Adipocyte (in vitro differentiated cells): ENCODE data around the gene CRYBB2.
"Not testable (repeated sequence)": the region's sequence is repeated elsewhere in the genome, so short reads cannot be mapped to it uniquely, and the experiment has no call there.

ENCODE experiments used
- DNase-seq: peaks from one replicate; pipeline ENCODE4 v3.0.0-alpha.2; 2015; ENCODE audit warnings: low read depth
- H3K27me3 ChIP-seq: replicated peaks from 2 replicates; pipeline ENCODE4 v1.7.0; 2013; ENCODE audit warnings: mild to moderate bottlenecking, low read length, moderate library complexity; ENCODE audit not compliant: control insufficient read depth, insufficient read depth
- H3K36me3 ChIP-seq: 2 replicates; pipeline ENCODE4 v1.7.0; 2013; ENCODE audit warnings: low read length, mild to moderate bottlenecking, moderate library complexity; ENCODE audit not compliant: control insufficient read depth, insufficient read depth, severe bottlenecking
- H3K4me1 ChIP-seq: 2 replicates; pipeline ENCODE4 v1.7.0; 2013; ENCODE audit warnings: mild to moderate bottlenecking, low read length, moderate library complexity; ENCODE audit not compliant: control insufficient read depth, insufficient read depth
- H3K4me3 ChIP-seq: 2 replicates; pipeline ENCODE4 v1.7.0; 2013; ENCODE audit warnings: mild to moderate bottlenecking, low read length, moderate library complexity
- H3K9ac ChIP-seq: 2 replicates; pipeline ENCODE4 v1.7.0; 2013; ENCODE audit warnings: mild to moderate bottlenecking, low read length, moderate library complexity
- H3K9me3 ChIP-seq: 2 replicates; pipeline ENCODE4 v1.7.0; 2013; ENCODE audit warnings: mild to moderate bottlenecking, low read length, moderate library complexity; ENCODE audit not compliant: control insufficient read depth

CRYBB2 gene

GRCh38 chr22:25213221-25213620 lies 6.2 kb upstream of the CRYBB2 start:
- Histone ChIP-seq H3K27me3 (peaks cover 7% of the 10 kb centered on the region), H3K4me3 (no peak overlapping the region), H3K4me1 (no peaks in the 10 kb centered on the region), H3K9me3 (peaks cover 8% of the 10 kb centered on the region), H3K9ac (no peak overlapping the region), H3K36me3 (no peaks in the 10 kb centered on the region)
- DNase-seq, result no peak

DNA sequence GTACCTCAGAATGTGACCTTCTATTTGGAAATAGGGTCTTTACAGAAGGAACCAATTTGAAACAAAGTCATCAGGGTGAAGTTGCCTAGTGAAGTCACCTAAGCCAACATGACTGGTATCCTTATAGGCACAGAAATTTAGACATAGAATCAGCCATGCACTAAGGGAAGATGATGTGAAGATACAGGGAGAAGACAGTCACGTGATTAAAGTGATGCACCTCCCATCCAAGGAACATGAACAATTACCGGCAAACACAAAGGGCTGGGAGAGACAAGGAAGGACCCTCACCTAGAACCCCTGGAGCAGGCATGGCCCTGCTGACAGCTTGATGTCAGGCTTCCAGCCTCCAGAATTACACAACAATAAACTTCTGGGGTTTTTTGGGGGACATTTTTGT lies 3.2 kb upstream of the CRYBB2 start:
- no peaks in the 10 kb centered on the region for H3K4me1 ChIP-seq
- no peak for DNase-seq
- H3K4me3 ChIP-seq, result no peak overlapping the region
- H3K9ac ChIP-seq, result no peak overlapping the region
- peaks cover 8% of the 10 kb centered on the region for H3K9me3 ChIP-seq
- no peaks in the 10 kb centered on the region for H3K36me3 ChIP-seq
- peaks cover 28% of the 10 kb centered on the region for H3K27me3 ChIP-seq

GRCh38 chr22:25219948-25220442 lies 556 bp downstream of the CRYBB2 start:
- Histone ChIP-seq H3K27me3 (peaks cover 51% of the 10 kb centered on the region), H3K36me3 (no peaks in the 10 kb centered on the region), H3K9me3 (no peaks in the 10 kb centered on the region), H3K9ac (no peak overlapping the region), H3K4me3 (no peak overlapping the region), H3K4me1 (no peaks in the 10 kb centered on the region)
- DNase-seq, result no peak

DNA sequence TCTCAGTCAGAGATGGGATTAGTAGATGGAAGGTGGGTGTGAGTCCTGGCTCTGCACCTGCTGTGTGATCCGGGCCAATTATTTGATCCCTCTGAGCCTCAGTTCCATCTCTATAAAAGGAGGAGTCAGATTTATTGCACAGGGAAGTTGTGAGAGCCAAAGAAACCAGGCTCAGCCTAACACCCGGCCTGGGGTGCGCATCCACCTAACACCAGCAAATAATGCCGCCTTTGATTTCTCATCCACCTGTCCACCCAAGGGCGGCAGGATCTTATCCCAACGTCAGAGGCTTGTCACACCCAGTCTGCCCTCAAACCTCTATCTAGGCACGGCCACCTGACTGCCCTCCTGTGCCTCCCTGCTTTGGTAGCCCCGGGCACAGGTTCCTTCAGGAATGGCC lies 2.4 kb downstream of the CRYBB2 start:
- DNase-seq, result no peak
- Histone ChIP-seq H3K9me3 (no peaks in the 10 kb centered on the region), H3K4me1 (no peaks in the 10 kb centered on the region), H3K27me3 (peaks cover 55% of the 10 kb centered on the region), H3K4me3 (no peak overlapping the region), H3K9ac (no peak overlapping the region), H3K36me3 (no peaks in the 10 kb centered on the region)

DNA sequence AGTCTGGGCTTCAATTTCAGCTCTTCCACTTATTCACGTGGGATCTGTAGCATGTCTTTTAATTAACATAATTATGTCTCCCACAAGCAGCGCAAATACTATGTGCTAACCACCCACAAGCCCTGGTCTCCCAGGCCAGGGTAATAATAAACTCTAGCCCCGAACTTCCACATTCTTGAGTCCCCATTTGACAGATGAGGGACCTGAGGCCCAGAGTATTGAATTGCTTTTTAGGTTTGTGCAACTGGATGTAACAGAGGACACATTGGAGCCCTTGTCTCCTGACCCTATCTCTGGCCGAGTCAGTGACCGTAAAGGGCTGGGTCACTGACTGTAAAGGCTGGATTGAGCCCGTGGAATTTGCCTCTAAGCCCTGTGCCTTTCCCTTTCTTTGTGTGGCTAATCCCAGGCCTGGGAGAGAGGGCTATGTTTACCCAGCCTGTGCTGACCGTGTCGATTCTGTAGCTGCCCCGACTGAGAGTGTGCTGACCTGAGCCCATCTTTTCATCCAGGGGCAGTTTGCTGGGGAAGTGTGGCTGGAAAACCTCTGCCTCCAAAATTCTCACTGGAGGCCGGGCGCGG lies 3.9 kb downstream of the CRYBB2 start:
- Histone ChIP-seq H3K4me3 (no peak overlapping the region), H3K9me3 (no peaks in the 10 kb centered on the region), H3K9ac (no peak overlapping the region), H3K27me3 (peaks cover 55% of the 10 kb centered on the region), H3K4me1 (no peaks in the 10 kb centered on the region), H3K36me3 (no peaks in the 10 kb centered on the region)
- no peak for DNase-seq

DNA sequence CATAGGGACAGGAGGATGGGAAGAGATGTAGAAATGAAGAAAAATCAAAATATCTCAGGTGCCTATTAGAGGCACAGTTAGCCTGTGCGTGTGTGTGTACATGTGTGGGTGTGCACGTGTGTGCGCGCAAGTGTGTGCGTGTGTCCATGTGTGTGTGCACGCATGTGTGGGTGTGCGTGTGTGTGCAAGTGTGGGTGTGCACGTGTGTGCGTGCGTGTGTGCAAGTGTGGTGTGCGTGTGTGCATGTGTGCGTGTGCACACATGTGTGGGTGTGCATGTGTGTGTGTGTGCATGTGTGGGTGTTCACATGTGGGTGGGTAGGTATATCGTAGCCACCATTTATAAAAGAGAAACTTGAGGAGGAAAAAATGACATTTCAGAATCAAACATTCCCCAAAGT lies 9.4 kb downstream of the CRYBB2 start:
- no peak overlapping the region for H3K4me3 ChIP-seq
- H3K9me3 ChIP-seq, result no peaks in the 10 kb centered on the region
- peaks cover 14% of the 10 kb centered on the region for H3K27me3 ChIP-seq
- H3K4me1 ChIP-seq, result no peaks in the 10 kb centered on the region
- H3K9ac ChIP-seq, result no peak overlapping the region
- no peaks in the 10 kb centered on the region for H3K36me3 ChIP-seq
- no peak for DNase-seq

- H3K4me3 ChIP-seq, DNase-seq, H3K27me3 ChIP-seq, H3K36me3 ChIP-seq, H3K9me3 ChIP-seq, H3K9ac ChIP-seq, H3K4me1 ChIP-seq: not testable (repeated sequence)
Observed at GRCh38 chr22:25230760-25231159, 11.3 kb downstream of the CRYBB2 start.

DNA sequence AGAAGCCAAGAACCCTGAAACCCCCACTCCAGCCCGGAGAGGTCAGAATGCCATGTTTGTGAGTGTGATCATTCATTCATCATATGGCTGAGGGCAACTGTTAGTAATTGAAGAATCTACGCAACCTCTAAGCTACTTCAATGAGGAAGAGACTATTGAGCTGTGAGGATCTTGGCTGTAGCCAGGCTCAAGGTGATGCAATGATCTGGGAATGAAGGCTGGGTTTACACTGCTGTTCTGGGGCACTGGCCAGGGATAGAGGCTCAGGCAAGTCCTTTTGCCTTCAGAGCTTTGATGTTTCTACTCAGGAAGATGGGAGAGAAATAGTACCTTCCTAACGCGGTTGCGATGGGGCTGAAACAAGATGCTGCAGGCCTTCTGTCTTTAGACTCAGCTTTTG lies 12.9 kb downstream of the CRYBB2 start:
- Histone ChIP-seq H3K9ac (no peak overlapping the region), H3K27me3 (peaks cover 15% of the 10 kb centered on the region), H3K4me3 (no peak overlapping the region), H3K9me3 (no peaks in the 10 kb centered on the region), H3K4me1 (no peaks in the 10 kb centered on the region), H3K36me3 (no peaks in the 10 kb centered on the region)
- DNase-seq, result peak; percentile 46

GRCh38 chr22:25233706-25234105 lies 14.3 kb downstream of the CRYBB2 start:
- not testable (repeated sequence) for DNase-seq, H3K36me3 ChIP-seq, H3K9ac ChIP-seq, H3K4me1 ChIP-seq, H3K4me3 ChIP-seq, H3K9me3 ChIP-seq
- peaks cover 19% of the 10 kb centered on the region for H3K27me3 ChIP-seq

DNA sequence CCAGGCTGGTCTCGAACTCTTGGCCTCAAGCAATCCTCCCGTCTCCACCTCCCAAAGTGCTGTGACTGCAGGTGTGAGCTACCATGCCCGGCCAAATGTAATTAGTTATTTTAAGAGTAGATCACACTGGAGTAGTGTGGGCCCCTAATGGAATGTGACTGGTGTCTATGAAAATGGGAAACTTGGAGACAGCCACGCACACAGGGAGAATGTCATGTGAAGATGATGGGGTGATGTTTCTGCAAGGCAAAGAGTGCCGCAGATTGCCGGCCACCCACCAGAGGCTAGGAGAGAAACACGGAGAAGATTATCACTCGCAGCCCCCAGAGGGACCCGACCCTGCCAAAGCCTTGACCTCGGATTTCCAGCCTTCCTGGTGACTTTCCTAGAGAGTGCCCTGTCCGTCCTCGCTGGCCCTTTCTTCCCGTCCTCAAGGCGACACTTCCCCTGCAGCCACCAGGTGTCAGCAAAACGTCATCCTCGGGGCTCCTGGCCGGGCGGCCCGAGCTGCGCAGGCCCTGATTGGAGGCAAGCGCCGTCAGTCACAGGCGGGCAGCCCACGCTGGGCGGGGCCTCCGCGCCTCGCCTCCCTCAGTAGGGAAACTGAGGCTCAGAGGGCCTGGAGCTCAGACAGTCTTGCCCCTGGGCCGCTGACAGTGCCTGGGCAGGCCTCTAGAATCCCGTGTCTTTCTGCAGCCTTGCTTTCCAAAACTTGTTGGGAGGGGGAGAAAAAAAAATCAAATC lies 16.3 kb downstream of the CRYBB2 start:
- Histone ChIP-seq H3K9me3 (no peaks in the 10 kb centered on the region), H3K4me1 (no peaks in the 10 kb centered on the region), H3K36me3 (no peaks in the 10 kb centered on the region), H3K4me3 (no peak overlapping the region), H3K27me3 (peaks cover 25% of the 10 kb centered on the region), H3K9ac (no peak overlapping the region)
- peak; percentile 75 for DNase-seq

DNA sequence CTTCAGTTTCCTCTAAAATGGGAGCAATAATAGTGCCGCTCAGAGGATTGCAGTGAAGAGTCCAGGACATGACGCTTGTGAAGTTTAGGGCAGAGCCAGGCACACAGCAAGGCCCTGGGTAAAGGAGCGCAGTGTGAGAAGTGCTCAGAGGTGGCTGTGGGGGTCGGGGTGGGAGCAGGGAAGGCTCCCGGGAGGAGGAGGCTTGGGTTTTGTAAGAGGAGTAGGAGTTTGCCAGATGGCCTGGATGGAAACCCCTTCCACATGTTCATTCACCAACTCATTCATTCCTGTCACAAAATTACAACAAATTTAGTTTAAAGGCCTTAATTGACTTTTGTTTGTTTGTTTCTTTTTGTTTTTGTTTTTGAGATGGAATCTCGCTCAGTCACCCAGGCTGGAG lies 17.0 kb downstream of the CRYBB2 start:
- no peak overlapping the region for H3K4me3 ChIP-seq

More for the DNA sequence above, 17.0 kb downstream of the CRYBB2 start:
- Histone ChIP-seq H3K36me3 (no peaks in the 10 kb centered on the region), H3K9me3 (no peaks in the 10 kb centered on the region), H3K9ac (no peak overlapping the region), H3K4me1 (no peaks in the 10 kb centered on the region), H3K27me3 (peaks cover 25% of the 10 kb centered on the region)
- DNase-seq, result no peak
